Activated CD8-positive, alpha-beta memory T cell treated with anti-CD3 and anti-CD28 coated beads, Interleukin-2, amount 50 U/mL, for 48 hours (primary cell): Measurements from ENCODE around the gene NLGN1.
"Not testable (repeated sequence)": the region's sequence is repeated elsewhere in the genome, so short reads cannot be mapped to it uniquely, and the experiment has no call there.

Experiments
- DNase-seq: peaks from one replicate; pipeline ENCODE4 v3.0.0-alpha.2; 2020

NLGN1 gene

DNA sequence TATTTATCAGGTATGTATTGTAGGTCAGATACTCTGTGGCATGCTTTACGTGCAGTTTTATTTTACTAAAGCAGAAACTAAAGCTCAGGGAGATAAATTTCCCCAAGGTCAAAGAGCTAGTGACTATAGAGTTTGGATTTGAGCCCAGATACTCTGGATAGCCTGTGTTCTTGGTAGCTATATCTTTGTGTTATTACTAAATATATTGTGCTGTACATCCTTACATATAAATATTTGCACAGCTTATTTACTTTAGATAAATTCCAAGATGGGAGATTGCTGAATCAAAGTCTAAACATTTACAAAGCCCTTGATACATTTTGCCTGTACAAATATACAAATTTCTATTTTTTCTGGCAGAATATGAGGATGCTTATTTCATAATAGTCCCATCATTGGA lies 800.7 kb downstream of the NLGN1 start:
- no peak for DNase-seq

DNA sequence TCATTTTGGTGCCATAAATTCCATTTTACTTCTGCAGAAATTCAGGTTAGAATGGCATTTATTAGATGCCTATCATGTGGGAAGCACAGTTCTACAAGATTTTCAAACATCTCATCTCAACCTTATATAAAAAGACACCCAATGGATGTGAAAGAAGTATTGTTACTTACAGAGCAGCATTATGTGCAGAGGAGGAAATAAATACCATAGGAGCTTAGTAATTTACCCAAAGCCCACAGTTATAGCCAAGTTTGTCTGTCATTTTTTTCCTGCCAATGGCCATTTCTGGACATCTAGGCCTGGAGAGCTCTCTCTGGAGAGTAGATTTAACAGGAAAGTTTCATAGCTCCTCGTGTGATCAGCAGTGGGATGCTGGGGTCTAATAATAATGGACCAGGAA lies 802.2 kb downstream of the NLGN1 start:
- no peak for DNase-seq

- DNase-seq, result no peak
Measured at GRCh38 chr3:174202116-174202515, 804.6 kb downstream of the NLGN1 start.

GRCh38 chr3:174202561-174202960 lies 805.0 kb downstream of the NLGN1 start:
- no peak for DNase-seq

DNA sequence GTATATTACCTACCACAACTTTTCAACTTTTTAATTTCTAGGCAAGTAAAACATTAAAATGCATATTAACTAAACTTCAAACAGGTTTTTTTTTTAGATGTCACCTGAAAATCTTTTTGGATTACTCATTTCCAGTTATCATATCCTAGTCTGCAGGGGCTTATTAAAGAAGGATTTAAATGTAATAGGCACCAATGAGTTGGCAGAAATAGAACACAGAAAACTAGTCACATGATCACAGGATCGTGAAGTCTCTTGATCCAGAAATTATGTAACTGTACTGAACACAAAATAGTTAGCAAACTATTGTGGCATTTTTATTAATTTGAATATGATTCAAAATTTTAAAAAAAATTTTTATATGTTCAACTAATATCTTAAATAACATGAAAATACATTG lies 807.2 kb downstream of the NLGN1 start:
- DNase-seq, result no peak

- DNase-seq, result no peak
Measured at GRCh38 chr3:174206607-174207192, 809.2 kb downstream of the NLGN1 start.

DNA sequence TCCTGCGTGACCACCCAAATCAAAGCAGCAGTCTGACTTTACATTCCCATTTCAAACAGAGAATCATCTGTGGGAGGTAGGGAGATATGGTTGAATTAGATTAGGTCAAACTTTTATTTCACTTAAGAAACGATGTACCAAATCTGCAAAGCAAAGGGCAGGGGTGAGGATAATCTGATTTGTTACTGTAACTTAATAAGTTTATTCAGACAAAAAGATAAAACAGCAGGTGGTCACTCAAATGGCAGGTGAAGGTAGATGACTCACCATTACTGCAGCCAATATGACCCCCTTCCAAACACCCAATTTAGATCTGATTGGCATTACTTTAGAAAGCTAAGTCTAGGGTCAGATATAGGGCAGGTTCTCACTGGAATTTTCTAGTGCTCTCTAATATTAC lies 810.6 kb downstream of the NLGN1 start:
- no peak for DNase-seq

GRCh38 chr3:174211896-174212295 lies 814.4 kb downstream of the NLGN1 start:
- DNase-seq, result not testable (repeated sequence)

DNA sequence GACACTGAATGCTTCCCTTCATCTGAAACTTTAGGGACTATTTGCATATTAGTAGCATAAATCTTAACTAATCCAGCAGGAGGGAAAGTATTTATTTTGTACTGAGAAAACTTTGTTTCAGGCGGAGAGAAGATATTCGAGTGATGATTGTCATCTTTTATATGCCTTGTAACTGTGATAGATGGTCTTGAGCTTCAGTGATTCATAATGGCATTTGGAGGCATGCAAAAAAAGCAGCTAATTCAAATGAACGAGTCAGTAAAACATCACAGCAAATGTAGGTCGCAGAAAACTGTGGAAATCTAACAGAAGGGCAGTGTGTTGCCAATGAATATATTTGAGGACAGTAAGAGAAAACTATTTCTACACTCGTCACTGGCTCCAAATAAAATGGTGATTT lies 817.9 kb downstream of the NLGN1 start:
- DNase-seq, result no peak

DNA sequence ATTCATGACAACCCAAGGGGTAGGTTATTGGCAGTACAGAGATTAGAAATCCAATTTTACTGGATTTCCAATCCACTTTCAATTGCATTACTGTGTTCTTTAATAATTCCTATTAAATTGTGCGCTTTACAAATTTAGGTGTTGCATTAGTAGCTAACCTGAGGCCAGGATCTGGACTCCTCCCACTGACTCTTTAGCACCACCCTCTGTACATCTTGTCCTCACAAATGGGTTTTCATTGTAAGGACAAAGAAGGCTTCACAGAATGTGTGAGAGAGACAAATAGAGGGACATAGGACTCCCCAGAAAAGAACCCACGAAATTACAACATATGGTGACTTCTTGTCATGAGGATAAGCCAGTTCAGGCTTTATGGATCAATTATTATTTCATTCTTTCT lies 818.5 kb downstream of the NLGN1 start:
- DNase-seq, result no peak

DNA sequence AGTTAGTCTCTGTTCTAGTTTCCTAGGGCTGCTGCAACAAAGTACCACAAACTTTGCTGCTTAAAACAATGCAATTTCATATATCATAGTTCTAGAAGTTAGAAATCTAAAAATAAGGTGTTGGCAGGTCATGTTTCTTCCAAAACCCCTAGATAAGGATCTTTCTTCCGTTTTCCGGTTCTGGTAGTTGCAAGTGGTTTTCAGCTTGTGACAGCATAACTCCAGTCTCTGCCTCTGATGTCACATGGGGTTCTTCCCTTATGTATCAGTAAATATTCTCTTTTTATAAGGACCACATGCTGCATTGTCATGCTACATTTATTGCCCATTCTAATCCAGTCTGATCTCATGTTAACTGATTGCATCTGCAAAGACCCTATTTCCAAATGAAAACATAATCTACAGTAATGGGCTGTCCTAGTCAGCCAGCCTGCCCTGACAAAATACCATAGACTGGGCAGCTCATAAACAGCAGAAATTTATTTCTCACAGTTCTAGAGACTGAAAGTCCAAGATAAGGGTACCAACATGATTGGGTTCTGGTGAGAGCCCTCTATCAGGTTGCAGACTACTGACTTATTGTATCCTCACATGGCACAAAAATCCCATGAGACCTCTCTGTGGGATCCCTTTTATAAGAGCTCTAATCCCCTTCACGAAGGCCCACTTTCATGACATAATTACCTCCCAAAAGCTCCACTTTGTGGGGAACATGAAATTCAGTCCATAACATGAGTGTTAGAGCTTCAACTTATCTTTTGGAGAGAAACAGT lies 819.6 kb downstream of the NLGN1 start:
- no peak for DNase-seq

GRCh38 chr3:174218016-174218415 lies 820.5 kb downstream of the NLGN1 start:
- no peak for DNase-seq

GRCh38 chr3:174219738-174220137 lies 822.2 kb downstream of the NLGN1 start:
- no peak for DNase-seq

- DNase-seq, result no peak
Measured at GRCh38 chr3:174220775-174221554, 823.4 kb downstream of the NLGN1 start.

DNA sequence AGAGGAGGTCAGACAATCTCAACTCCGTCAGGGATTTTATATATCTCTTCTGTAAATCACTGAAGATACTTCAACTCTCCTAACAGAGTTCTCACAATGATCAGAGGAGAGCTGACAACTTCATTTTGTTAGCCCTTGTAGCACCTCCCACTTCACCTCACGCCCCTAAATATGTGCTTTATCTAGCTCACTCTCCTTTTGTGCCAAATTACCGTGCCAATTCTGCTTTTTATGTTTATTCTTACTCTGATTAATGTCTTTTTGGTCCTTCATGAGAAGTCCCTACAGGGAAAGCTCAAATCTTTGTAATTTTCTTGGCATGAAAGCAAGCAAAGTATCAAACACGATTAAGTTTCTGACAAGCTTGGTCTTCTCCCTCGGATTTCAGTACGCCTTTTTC lies 825.5 kb downstream of the NLGN1 start:
- no peak for DNase-seq

DNA sequence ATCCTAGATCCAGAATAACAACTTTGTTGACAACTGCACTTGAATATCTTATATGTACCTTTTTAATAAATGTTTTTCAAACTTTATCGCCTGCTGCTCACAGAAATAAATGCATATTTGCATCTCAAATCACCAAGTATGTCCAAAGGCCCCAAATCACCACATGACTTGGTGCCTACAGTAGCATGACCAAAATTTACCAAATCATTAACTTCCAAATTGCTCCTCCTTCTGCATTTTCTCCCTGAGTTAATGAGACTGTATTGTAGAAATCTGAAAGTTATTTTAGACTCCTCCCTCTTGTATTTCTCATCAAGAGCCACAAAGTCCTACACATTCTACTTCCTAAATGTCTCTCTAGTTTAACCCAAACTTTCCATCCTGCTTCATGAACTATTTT lies 826.1 kb downstream of the NLGN1 start:
- DNase-seq, result no peak

DNA sequence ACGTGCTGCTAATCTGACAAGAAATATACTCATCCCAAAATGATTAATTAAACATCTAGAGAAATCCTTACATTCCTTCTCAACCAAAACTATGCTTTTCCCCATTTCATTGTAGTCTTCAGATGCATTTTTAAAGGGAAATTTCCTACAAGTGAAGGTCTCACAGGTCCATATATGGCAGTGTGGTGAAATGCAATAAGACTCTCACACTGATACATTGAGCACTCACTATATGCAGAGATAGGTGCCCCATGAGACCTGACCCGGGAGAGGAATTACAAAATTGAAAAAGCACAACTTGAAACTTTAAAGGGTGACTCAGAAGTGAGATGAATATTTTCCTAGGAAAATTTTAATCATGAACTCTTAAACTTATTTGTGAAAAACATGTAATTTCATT lies 832.4 kb downstream of the NLGN1 start:
- no peak for DNase-seq

GRCh38 chr3:174232028-174232657 lies 834.6 kb downstream of the NLGN1 start:
- DNase-seq, result not testable (repeated sequence)

GRCh38 chr3:174232658-174233429 lies 835.3 kb downstream of the NLGN1 start:
- DNase-seq, result no peak

DNA sequence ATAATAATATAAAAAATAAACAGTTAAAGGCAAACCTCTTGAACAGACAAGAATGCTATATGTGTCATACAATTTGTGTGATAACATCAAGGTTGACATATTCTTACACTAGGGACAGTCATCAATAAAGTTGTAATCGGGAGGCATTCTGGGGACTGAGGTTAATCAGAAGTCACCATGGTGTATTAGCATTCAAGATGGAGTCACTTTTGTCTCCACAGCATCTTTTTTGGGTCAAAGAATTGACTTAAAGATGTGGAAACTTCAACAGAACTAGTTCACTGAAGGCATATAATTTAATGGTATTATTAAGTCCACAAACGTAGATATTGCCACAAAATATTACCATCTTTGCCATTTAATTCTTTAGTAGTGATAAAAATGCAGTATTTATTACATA lies 836.0 kb downstream of the NLGN1 start:
- DNase-seq, result no peak

- no peak for DNase-seq
Measured at GRCh38 chr3:174242311-174243041, 844.9 kb downstream of the NLGN1 start.

DNA sequence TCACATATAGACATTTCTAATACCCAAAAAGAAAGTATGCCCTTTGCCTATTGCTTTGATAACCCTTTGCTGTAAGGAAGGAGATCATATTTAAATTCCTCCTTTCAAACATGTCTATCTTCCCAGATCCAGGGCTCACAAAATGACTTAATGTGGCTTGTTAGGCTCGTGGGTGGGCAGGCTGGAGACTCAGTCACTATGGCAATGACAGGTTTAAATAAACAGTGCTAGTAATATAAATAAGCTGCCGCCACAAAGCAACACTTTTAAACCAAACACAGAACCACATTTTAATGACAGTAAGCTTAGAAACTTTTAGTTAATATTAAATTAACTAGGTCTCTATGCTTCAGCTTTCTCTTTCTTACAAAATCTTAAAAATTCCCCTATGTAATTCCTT lies 845.6 kb downstream of the NLGN1 start:
- no peak for DNase-seq
